ENCODE data around the gene ZNF350. TPM values are rescaled to one million over a fixed set of nuclear protein-coding genes. Genes with fewer than 3 reads are reported as not detected.

The ZNF350 gene
- total and polyA plus RNA-seq, 4 experiments from 2014 or later: 22.4 to 38.9 (median 31.0) TPM

DNA sequence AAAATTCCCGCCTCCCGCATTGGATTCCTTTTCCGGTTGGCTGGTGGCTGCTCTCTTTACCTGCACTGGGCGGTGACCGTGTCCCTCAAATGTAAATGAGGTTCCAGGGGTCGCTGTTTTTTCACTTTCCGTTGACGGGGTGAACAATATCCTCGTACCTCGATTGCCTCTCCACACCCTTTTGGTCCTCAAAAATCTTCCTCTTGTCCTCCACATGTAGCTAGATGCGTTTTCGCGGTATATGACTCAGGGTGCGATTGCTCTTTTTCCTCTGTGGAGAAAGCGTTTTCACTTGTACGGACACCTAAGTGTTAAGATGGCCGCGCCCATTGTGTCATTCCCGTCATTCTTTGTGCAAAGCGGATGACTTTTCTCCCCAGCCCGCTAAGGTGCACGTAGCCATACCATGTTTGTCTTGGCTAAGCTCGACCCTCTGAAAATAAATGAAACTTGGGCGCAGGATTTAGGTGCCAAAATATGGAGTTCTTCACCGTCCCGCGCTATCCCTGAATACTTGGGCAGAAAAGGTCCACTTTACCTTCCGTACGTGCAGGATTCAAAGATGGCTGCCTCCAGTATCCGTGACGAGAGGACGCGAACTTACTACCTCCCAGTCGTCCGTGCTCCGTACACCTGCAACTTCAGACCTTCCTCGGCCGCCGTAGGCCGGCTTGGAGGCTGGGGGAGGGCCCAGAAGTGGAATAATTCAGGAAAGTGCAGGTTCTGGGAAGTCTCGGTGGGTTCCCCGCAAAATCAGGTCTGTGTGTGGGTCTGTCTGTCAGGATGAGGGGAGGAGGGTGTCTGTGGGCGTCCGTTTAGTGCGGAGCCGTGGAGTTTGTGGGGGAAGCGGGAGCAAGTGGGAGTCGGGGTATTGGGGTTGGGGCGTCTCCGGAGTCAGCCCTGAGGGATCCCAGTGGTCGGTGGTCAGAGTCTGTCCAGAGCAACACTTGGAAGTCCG lies 59.6 kb downstream of the ZNF350 start, which contains the start of gene ZNF613:
TSS of gene ZNF613 (plus strand) at position 689 of the 958 bp plus-strand sequence. CDS start 8,749 bp downstream, outside the sequence.
- intact Hi-C loops (cut with micrococcal nuclease): loop anchor here (1.0 to 10.0 kb wide), 6 partner anchors 22 to 338 kb away; partner anchors contain the start of genes ZNF350, ZNF649 and ZNF766
- H3K27ac ChIP-seq (ENCODE audit: low read depth, low read length): peak within 1 kb of the TSS; percentile 55
- Mint-ChIP-seq H3K27me3 (peaks cover 0 to 2% of the 10 kb centered on the region in 2 donors), H3K4me1 (peaks cover 16 to 38% (median 24%) of the 10 kb centered on the region in 4 donors), H3K9me3 (peaks cover 4 to 85% (median 70%) of the 10 kb centered on the region in 8 donors), H3K4me3 (peak within 1 kb of the TSS; percentile 93 to 99 (median 98)), H3K36me3 (peaks cover 58 to 65% of the 10 kb centered on the region in 2 donors), H3K27ac (peak within 1 kb of the TSS; percentile 82 to 97 (median 95))
- peaks cover 11% of the 10 kb centered on the region for H3K4me1 ChIP-seq (ENCODE audit: insufficient read depth, low read length)
- DNase-seq: peak; percentile 81 to 89 (median 85)
- CTCF ChIA-PET (ENCODE audit: partially characterized antibody): no interaction called here
- H3K36me3 ChIP-seq (ENCODE audit: insufficient read depth, low read length): peaks cover 4% of the 10 kb centered on the region
- peaks cover 0 to 13% of the 10 kb centered on the region in 2 donors for H3K9me3 ChIP-seq (ENCODE audit: control insufficient read depth in 1 of 2, low read length in 2 of 2)
- H3K4me3 ChIP-seq (ENCODE audit: low read length in 2 of 2): peak within 1 kb of the TSS; percentile 85 to 91
- POLR2A ChIA-PET (ENCODE audit: partially characterized antibody): interaction anchor here (0.8 to 1.5 kb wide), 7 partner anchors 22 to 262 kb away, joined by 3 to 5 read pairs (median 3); partner anchors contain the start of genes ZNF614 and ZNF649
- no peaks in the 10 kb centered on the region for H3K27me3 ChIP-seq (ENCODE audit: insufficient read depth, low read length)

DNA sequence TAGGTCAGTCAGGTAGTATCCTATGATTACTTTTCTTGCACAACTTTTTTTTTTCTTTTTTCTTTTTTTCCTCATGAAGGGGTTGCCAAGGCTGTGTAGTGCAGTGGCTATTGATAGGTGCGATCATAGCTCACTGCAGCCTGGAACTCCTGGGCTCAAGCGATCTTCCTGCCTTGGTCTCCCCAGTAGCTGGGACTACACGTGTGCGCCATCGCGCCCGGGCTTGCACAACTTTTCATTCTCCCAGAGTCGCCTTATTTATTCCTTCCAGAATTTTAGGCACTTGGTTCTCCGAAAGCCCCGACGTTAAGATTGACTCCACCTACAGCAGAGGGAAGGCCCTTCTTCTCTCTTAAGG lies 60.2 kb downstream of the ZNF350 start:
- DNase-seq: no peak
- intact Hi-C loops (cut with micrococcal nuclease): loop anchor here (2.0 to 10.0 kb wide), 3 partner anchors 214 to 338 kb away; partner anchors contain the start of gene ZNF766
- H3K4me1 ChIP-seq (ENCODE audit: insufficient read depth, low read length): peaks cover 11% of the 10 kb centered on the region
- Mint-ChIP-seq H3K27me3 (peaks cover 0 to 2% of the 10 kb centered on the region in 2 donors), H3K4me3 (peak overlapping the region; percentile 93 to 99 (median 98)), H3K27ac (peak overlapping the region; percentile 82 to 97 (median 95)), H3K9me3 (peaks cover 2 to 85% (median 70%) of the 10 kb centered on the region in 8 donors), H3K36me3 (peaks cover 56 to 62% of the 10 kb centered on the region in 2 donors), H3K4me1 (peaks cover 16 to 38% (median 24%) of the 10 kb centered on the region in 4 donors)
- peak overlapping the region; percentile 85 to 91 for H3K4me3 ChIP-seq (ENCODE audit: low read length in 2 of 2)
- no peaks in the 10 kb centered on the region for H3K27me3 ChIP-seq (ENCODE audit: insufficient read depth, low read length)
- H3K9me3 ChIP-seq (ENCODE audit: control insufficient read depth in 1 of 2, low read length in 2 of 2): peaks cover 3 to 19% of the 10 kb centered on the region in 2 donors
- H3K27ac ChIP-seq (ENCODE audit: low read depth, low read length): peak overlapping the region; percentile 55
- peaks cover 4% of the 10 kb centered on the region for H3K36me3 ChIP-seq (ENCODE audit: insufficient read depth, low read length)
- ChIA-PET POLR2A (ENCODE audit: partially characterized antibody) (interaction anchor here (0.8 to 1.5 kb wide), 7 partner anchors 22 to 263 kb away, joined by 3 to 5 read pairs (median 3); partner anchors contain the start of genes ZNF614 and ZNF649), CTCF (ENCODE audit: partially characterized antibody) (no interaction called here)

DNA sequence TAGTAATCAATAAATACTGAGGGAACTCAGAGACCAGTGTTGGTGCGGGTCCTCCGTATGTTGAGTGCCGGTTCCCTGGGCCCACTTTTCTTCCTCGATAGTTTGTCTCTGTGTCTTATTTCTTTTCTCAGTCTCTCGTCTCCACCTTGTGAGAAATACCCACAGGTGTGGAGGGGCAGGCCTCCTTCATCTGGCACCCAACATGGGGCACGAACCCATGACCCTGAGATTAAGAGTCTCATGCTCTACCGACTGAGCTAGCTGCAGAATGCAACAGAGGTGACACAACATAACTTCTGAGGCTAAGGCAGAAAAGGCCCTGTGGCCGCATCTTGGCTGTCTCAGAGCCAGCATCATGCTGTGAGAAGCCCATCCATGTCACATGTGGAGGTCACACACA lies 64.7 kb downstream of the ZNF350 start:
- ChIA-PET CTCF (ENCODE audit: partially characterized antibody) (no interaction called here), POLR2A (ENCODE audit: partially characterized antibody) (no interaction called here)
- Mint-ChIP-seq H3K4me3 (no peak overlapping the region), H3K27me3 (peaks cover 0 to 2% of the 10 kb centered on the region in 2 donors), H3K36me3 (peaks cover 27 to 36% of the 10 kb centered on the region in 2 donors), H3K9me3 (peaks cover 2 to 99% (median 92%) of the 10 kb centered on the region in 8 donors), H3K4me1 (peaks cover 4 to 9% (median 5%) of the 10 kb centered on the region in 4 donors), H3K27ac (no peak overlapping the region)
- Histone ChIP-seq H3K27me3 (ENCODE audit: insufficient read depth, low read length) (no peaks in the 10 kb centered on the region), H3K27ac (ENCODE audit: low read depth, low read length) (no peak overlapping the region), H3K9me3 (ENCODE audit: control insufficient read depth in 1 of 2, low read length in 2 of 2) (peaks cover 6 to 45% of the 10 kb centered on the region in 2 donors), H3K4me3 (ENCODE audit: low read length in 2 of 2) (no peak overlapping the region), H3K4me1 (ENCODE audit: insufficient read depth, low read length) (no peaks in the 10 kb centered on the region), H3K36me3 (ENCODE audit: insufficient read depth, low read length) (no peaks in the 10 kb centered on the region)
- DNase-seq: no peak
- intact Hi-C loops (cut with micrococcal nuclease): loop anchor here (10.0 kb wide), 1 partner anchor 343 kb away; the partner anchor contains the start of gene ZNF766

DNA sequence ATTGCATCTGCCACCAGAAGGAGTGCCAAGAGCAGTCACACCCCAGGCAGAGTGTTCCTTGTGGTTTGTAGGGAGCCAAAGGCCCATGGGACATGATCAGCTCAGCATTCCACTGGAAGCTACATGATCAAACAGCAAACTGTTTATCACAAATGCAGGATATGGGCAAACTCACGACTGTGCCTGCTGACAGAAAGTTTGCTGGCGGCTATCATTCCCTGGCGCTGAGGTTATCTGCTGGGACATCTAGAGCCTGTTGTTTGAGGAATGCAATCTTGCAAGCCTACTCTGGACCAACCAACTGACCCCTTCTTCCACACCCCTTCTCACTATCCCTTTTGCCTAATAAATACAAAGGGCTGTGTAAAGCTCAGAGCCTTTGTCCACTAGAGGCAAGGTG lies 67.0 kb downstream of the ZNF350 start:
- POLR2A ChIA-PET (ENCODE audit: partially characterized antibody): interaction anchor here (0.6 kb wide), 1 partner anchor 30 kb away, joined by 4 read pairs; no protein-coding TSS in a partner anchor
- no peaks in the 10 kb centered on the region for H3K4me1 Mint-ChIP-seq

DNA sequence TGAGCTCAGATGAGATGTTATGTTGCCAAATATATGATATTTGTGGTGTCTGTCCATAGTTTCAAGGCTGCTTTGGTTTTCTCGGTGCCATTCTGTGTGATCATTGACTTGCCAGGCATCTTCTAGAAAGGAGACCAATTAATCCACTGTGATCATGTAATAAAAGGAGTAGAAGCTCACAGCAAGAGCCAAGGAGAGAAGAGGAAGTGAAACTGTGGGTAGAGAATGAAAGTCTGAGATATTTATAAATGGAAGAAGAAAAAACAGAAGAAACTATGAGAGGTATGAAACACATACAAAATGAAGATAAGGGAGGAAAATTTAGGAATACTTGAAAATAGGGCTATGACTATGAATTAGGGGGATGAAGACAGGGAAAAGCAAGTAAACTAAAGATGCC lies 70.5 kb downstream of the ZNF350 start:
- Histone ChIP-seq H3K36me3 (ENCODE audit: insufficient read depth, low read length) (no peaks in the 10 kb centered on the region), H3K4me3 (ENCODE audit: low read length in 2 of 2) (no peak overlapping the region), H3K9me3 (ENCODE audit: control insufficient read depth in 1 of 2, low read length in 2 of 2) (peaks cover 1 to 57% of the 10 kb centered on the region in 2 donors), H3K27me3 (ENCODE audit: insufficient read depth, low read length) (no peaks in the 10 kb centered on the region), H3K4me1 (ENCODE audit: insufficient read depth, low read length) (no peaks in the 10 kb centered on the region), H3K27ac (ENCODE audit: low read depth, low read length) (no peak overlapping the region)
- Mint-ChIP-seq H3K36me3 (peaks cover 21 to 37% of the 10 kb centered on the region in 2 donors), H3K27ac (peak overlapping the region in 1 of 7 donors; percentile 25), H3K9me3 (peaks cover 10 to 99% (median 85%) of the 10 kb centered on the region in 8 donors), H3K27me3 (peaks cover 0 to 1% of the 10 kb centered on the region in 2 donors), H3K4me1 (no peaks in the 10 kb centered on the region), H3K4me3 (no peak overlapping the region)
- ChIA-PET CTCF (ENCODE audit: partially characterized antibody) (interaction anchor here (0.6 kb wide), 1 partner anchor 1937 kb away, joined by 4 read pairs; no protein-coding TSS in a partner anchor), POLR2A (ENCODE audit: partially characterized antibody) (no interaction called here)
- no peak for DNase-seq
- intact Hi-C loops (cut with micrococcal nuclease): no loop called here

More for the DNA sequence above, 67.0 kb downstream of the ZNF350 start:
- Histone ChIP-seq H3K9me3 (ENCODE audit: control insufficient read depth in 1 of 2, low read length in 2 of 2) (peaks cover 6 to 61% of the 10 kb centered on the region in 2 donors), H3K4me1 (ENCODE audit: insufficient read depth, low read length) (no peaks in the 10 kb centered on the region), H3K27me3 (ENCODE audit: insufficient read depth, low read length) (no peaks in the 10 kb centered on the region), H3K36me3 (ENCODE audit: insufficient read depth, low read length) (no peaks in the 10 kb centered on the region), H3K4me3 (ENCODE audit: low read length in 2 of 2) (no peak overlapping the region), H3K27ac (ENCODE audit: low read depth, low read length) (no peak overlapping the region)
- Mint-ChIP-seq H3K9me3 (peaks cover 5 to 99% (median 92%) of the 10 kb centered on the region in 8 donors), H3K27me3 (peaks cover 0 to 3% of the 10 kb centered on the region in 2 donors), H3K4me3 (no peak overlapping the region), H3K36me3 (peaks cover 24 to 39% of the 10 kb centered on the region in 2 donors), H3K27ac (no peak overlapping the region)
- intact Hi-C loops (cut with micrococcal nuclease): loop anchor here (10.0 kb wide), 1 partner anchor 345 kb away; the partner anchor contains the start of gene ZNF766
- DNase-seq: no peak
- CTCF ChIA-PET (ENCODE audit: partially characterized antibody): no interaction called here

DNA sequence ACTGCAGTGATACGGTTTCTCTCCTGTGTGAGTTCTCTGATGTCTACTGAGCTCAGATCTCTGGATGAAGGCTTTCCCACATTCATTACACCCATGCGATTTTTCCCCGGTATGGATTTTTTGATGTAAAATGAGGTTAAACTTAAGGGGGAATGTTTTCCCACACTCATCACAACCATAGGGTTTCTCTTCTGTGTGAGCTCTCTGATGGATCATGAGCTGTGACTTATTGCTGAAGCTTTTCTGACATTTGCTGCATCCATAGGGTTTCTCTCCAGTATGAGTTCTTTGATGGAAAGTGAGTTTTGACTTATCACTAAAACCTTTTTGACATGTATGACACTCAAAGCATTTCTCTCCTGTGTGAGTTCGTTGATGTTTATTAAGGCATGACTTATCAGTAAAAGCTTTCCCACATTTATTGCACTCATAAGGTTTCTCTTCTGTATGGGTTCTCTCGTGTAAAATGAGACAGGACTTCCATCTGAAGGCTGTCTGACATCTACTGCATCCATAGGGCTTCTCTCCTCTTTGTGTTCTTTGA lies 71.2 kb downstream of the ZNF350 start:
- Mint-ChIP-seq H3K4me1 (no peaks in the 10 kb centered on the region), H3K27ac (no peak overlapping the region), H3K9me3 (peaks cover 10 to 98% (median 84%) of the 10 kb centered on the region in 8 donors), H3K27me3 (peaks cover 1 to 3% of the 10 kb centered on the region in 2 donors), H3K4me3 (no peak overlapping the region), H3K36me3 (peaks cover 21 to 34% of the 10 kb centered on the region in 2 donors)
- intact Hi-C loops (cut with micrococcal nuclease): no loop called here
- no peak for DNase-seq
- no peaks in the 10 kb centered on the region for H3K27me3 ChIP-seq (ENCODE audit: insufficient read depth, low read length)
- no peaks in the 10 kb centered on the region for H3K36me3 ChIP-seq (ENCODE audit: insufficient read depth, low read length)
- H3K4me1 ChIP-seq (ENCODE audit: insufficient read depth, low read length): no peaks in the 10 kb centered on the region
- no peak overlapping the region for H3K4me3 ChIP-seq (ENCODE audit: low read length in 2 of 2)
- peaks cover 0 to 49% of the 10 kb centered on the region in 2 donors for H3K9me3 ChIP-seq (ENCODE audit: control insufficient read depth in 1 of 2, low read length in 2 of 2)
- POLR2A ChIA-PET (ENCODE audit: partially characterized antibody): no interaction called here
- H3K27ac ChIP-seq (ENCODE audit: low read depth, low read length): no peak overlapping the region
- CTCF ChIA-PET (ENCODE audit: partially characterized antibody): interaction anchor here (0.6 kb wide), 1 partner anchor 1938 kb away, joined by 4 read pairs; no protein-coding TSS in a partner anchor

All from CD4-positive, alpha-beta memory T cell (primary cell).